HepG2 (cell line): Measurements from ENCODE around the gene TRMT2A. TPM values are rescaled to one million over a fixed set of nuclear protein-coding genes. Genes with fewer than 3 reads are reported as not detected.

Experiments
- AGO1 ChIP-seq: fragments of 200-400 bp; formaldehyde crosslinking; IDR thresholded peaks from 2 replicates; pipeline ENCODE4 v1.6.1; 2017; ENCODE audit warnings: mild to moderate bottlenecking, low read depth, low read length, moderate library complexity; ENCODE audit not compliant: poor library complexity, severe bottlenecking
- AHR ChIP-seq: IDR thresholded peaks from 2 replicates; pipeline ENCODE4 v1.6.1; 2018; ENCODE audit warnings: missing genetic modification reagents, missing compliant biosample characterization
- BCL3 ChIP-seq: sonication (generic); formaldehyde crosslinking; IDR thresholded peaks from 2 replicates; pipeline ENCODE4 v1.5.1; 2020; ENCODE audit warnings: mild to moderate bottlenecking, missing genetic modification reagents, moderate library complexity
- CEBPG ChIP-seq: IDR thresholded peaks from 2 replicates; pipeline ENCODE4 v1.6.1; 2016
- EEA1 ChIP-seq: sonication (generic); formaldehyde crosslinking; IDR thresholded peaks from 2 replicates; pipeline ENCODE4 v1.5.1; 2020; ENCODE audit warnings: mild to moderate bottlenecking, missing genetic modification reagents, borderline replicate concordance
- HNF1B ChIP-seq: sonication (generic); formaldehyde crosslinking; IDR thresholded peaks from 2 replicates; pipeline ENCODE4 v1.5.1; 2020; ENCODE audit warnings: mild to moderate bottlenecking, moderate library complexity, missing genetic modification reagents
- MIER3 ChIP-seq: IDR thresholded peaks from 2 replicates; pipeline ENCODE4 v1.6.1; 2016; ENCODE audit warnings: missing compliant biosample characterization, borderline replicate concordance
- NR2F6 ChIP-seq, 2 experiments: IDR thresholded peaks; 2 replicates each; pipeline ENCODE4 v1.6.1; 2016; ENCODE audit warnings: antibody characterized with exemption in 1 of 2, mild to moderate bottlenecking in 1 of 2
- NR3C1 ChIP-seq: sonication (generic); formaldehyde crosslinking; IDR thresholded peaks from 2 replicates; pipeline ENCODE4 v1.4.0; 2020; ENCODE audit warnings: missing genetic modification reagents
- SIX1 ChIP-seq: sonication (generic); formaldehyde crosslinking; IDR thresholded peaks from 2 replicates; pipeline ENCODE4 v1.4.0; 2020; ENCODE audit warnings: missing genetic modification reagents, borderline replicate concordance
- SKIL ChIP-seq: sonication (generic); formaldehyde crosslinking; IDR thresholded peaks from 2 replicates; pipeline ENCODE4 v1.8.0; 2022; ENCODE audit warnings: missing genetic modification reagents, mild to moderate bottlenecking, moderate library complexity, borderline replicate concordance
- TCF7L2 ChIP-seq: IDR thresholded peaks from 2 replicates; pipeline ENCODE4 v1.6.1; 2011; ENCODE audit warnings: mild to moderate bottlenecking, low read depth, low read length, moderate library complexity
- TEAD3 ChIP-seq: optimal IDR thresholded peaks from 2 replicates; pipeline ENCODE3; 2016; ENCODE audit warnings: borderline replicate concordance
- THYN1 ChIP-seq: sonication (generic); formaldehyde crosslinking; IDR thresholded peaks from 2 replicates; pipeline ENCODE4 v1.8.1; 2023; ENCODE audit warnings: low read depth, mild to moderate bottlenecking, moderate library complexity, missing genetic modification reagents, borderline replicate concordance
- ZBTB46 ChIP-seq: sonication (generic); formaldehyde crosslinking; IDR thresholded peaks from 2 replicates; pipeline ENCODE4 v1.4.0; 2020; ENCODE audit warnings: mild to moderate bottlenecking, missing genetic modification reagents, borderline replicate concordance
- ZFP36L2 ChIP-seq: sonication (generic); formaldehyde crosslinking; IDR thresholded peaks from 2 replicates; pipeline ENCODE4 v1.4.0; 2020; ENCODE audit warnings: missing genetic modification reagents
- ZNF333 ChIP-seq: sonication (generic); formaldehyde crosslinking; IDR thresholded peaks from 2 replicates; pipeline ENCODE4 v1.4.0; 2020; ENCODE audit warnings: mild to moderate bottlenecking, missing genetic modification reagents, borderline replicate concordance
- ZNF580 ChIP-seq: IDR thresholded peaks from 2 replicates; pipeline ENCODE4 v1.6.1; 2016; ENCODE audit warnings: low read depth, borderline replicate concordance
- ZUFSP ChIP-seq: sonication (generic); formaldehyde crosslinking; IDR thresholded peaks from 2 replicates; pipeline ENCODE4 v1.9.0; 2021; ENCODE audit warnings: missing genetic modification reagents, mild to moderate bottlenecking, borderline replicate concordance
- polyA plus RNA-seq, 8 experiments: library from polyadenylated mRNA; depleted of rRNA in 3 of 8; stranded (reverse) in 7 of 8; unstranded in 1 of 8; fragments of >200 nt; fragmentation: Illumina TruSeq in 4 of 8; extraction: Trizol in 4 of 8; gene quantifications; 2 replicates each; pipeline versions ENCODE4 v1.2.1 to v1.2.3, GENCODE V29; 2011 to 2016; ENCODE audit warnings: low read depth in 4 of 8, missing spikeins in 1 of 8, mixed read lengths in 1 of 8; ENCODE audit not compliant: insufficient read depth in 1 of 8
- total RNA-seq, 5 experiments: library from RNA; depleted of rRNA; stranded (reverse); fragments of >200 nt; fragmentation: Illumina TruSeq; extraction: Trizol; gene quantifications; 2 replicates each; pipeline ENCODE4 v1.2.3, GENCODE V29; 2016; ENCODE audit warnings: low read depth in 1 of 5

The TRMT2A gene
- total and polyA plus RNA-seq, 2 of the 13 experiments (the other 11 are each of a cell fraction or from before 2014, with no cell fraction given), result 24.0 to 30.3 TPM

GRCh38 chr22:20128902-20129746, 12.1 kb upstream of the TRMT2A start (continued):
- TF ChIP-seq AHR (CRISPR knock-in tag), result no peak
- TF ChIP-seq TCF7L2, result no peak
- no peak for TF ChIP-seq ZBTB46 (CRISPR knock-in tag)
- TF ChIP-seq EEA1, result no peak
- TF ChIP-seq ZNF580 (CRISPR knock-in tag), result no peak
- no peak for TF ChIP-seq ZNF333 (CRISPR knock-in tag)
- no peak for TF ChIP-seq NR3C1
- no peak for TF ChIP-seq SIX1
- TF ChIP-seq TEAD3, result no peak
- no peak for TF ChIP-seq THYN1
- no peak for TF ChIP-seq ZUFSP
- TF ChIP-seq AGO1, result peak; percentile 44
- TF ChIP-seq CEBPG (CRISPR knock-in tag), result no peak
- TF ChIP-seq HNF1B (CRISPR knock-in tag), result no peak; the same call in 1 of the 2 replicates
- no peak for TF ChIP-seq BCL3 (CRISPR knock-in tag)
- peak; percentile 56 for TF ChIP-seq NR2F6 (IDR thresholded peaks at IDR 0.05)
- TF ChIP-seq NR2F6 (CRISPR knock-in tag; IDR thresholded peaks at IDR 0.05), result no peak; the same call in none of the 2 replicates
- peak; percentile 27; the same call in 1 of the 2 replicates for TF ChIP-seq MIER3 (CRISPR knock-in tag)
- TF ChIP-seq ZFP36L2, result no peak
- no peak for TF ChIP-seq SKIL (CRISPR knock-in tag)
